NCI-H510A (cell line): ENCODE measurements around the gene CAMK1G.

Experiments used
- DNase-seq: peaks from one replicate; lab custom pipeline; 2025; lab: John Stamatoyannopoulos, UW

The CAMK1G gene

DNA sequence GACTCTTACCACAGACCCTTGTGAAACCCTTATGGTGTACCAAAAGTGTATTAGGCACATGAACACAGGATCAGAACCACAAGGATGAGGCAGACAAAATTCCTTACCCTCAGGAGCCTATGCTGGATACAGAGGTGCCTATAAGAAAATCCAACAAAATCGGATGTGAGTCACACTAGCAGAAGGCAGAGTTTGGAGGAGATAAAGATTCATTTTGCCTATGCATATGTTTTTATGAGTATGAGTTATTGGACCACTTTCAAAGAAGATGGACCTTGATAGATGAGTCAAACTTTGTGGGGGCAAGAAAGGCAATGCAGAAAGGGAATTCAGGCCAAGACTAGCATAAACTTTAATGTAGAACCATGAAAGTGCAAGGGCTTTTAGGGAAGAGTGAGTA lies 17.0 kb downstream of the CAMK1G start:
- no peak for DNase-seq

GRCh38 chr1:209601809-209602657 lies 18.5 kb downstream of the CAMK1G start:
- DNase-seq: no peak

DNA sequence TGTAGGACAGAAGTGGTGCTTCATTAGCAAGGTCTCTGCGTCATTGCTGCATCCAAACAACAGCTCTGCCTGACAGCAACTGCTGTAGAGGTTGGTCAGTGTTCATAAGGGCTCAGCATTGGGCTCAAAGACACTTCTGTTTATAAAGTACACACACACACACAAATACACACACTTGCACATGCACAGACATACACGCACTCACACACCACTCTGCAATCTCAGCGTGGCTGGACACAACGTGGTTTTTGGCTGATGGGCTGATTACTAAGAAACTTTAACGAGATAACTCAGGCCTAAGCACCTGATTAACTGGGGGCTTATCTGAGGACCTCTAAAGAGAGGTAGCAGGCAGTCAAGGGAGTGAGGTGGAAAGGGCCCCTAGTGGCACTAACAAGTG lies 20.4 kb downstream of the CAMK1G start:
- no peak for DNase-seq

- DNase-seq: no peak
Measured at GRCh38 chr1:209607102-209607794, 23.7 kb downstream of the CAMK1G start.

DNA sequence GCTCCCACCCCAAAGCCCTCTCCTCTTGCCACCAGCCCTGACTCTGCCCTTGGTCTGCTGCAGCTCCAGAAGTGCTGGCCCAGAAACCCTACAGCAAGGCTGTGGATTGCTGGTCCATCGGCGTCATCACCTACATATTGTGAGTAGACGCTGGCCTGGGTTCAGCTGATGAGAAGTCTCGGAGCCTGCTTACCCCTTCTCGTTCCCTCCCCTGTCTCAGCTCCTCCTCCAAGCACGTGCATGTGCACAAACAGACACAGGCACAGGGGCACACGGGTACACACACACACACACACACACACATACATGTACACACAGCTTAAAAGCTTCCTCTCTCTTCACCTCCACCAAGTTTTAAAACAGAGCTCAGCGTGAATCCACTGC lies 24.3 kb downstream of the CAMK1G start:
- no peak for DNase-seq

GRCh38 chr1:209609041-209609790 lies 25.7 kb downstream of the CAMK1G start:
- DNase-seq: no peak

- DNase-seq: no peak
Measured at GRCh38 chr1:209609791-209610630, 26.5 kb downstream of the CAMK1G start.

DNA sequence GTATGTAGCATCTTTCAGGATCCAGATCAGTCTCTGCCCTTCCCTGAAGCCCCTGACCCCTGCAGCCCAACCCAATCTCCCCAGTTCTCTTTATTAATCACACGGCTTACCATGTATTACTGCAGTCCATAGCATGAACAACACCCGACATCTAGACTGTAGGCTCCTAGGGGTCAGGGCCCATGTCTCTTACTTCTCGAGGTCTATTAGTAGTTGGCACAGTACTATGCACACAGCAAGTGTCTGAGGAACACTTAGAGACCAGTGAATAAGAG lies 27.1 kb downstream of the CAMK1G start:
- DNase-seq: no peak

- DNase-seq: no peak
Measured at GRCh38 chr1:209611771-209612570, 28.5 kb downstream of the CAMK1G start.

- no peak for DNase-seq
Measured at GRCh38 chr1:209612646-209613399, 29.3 kb downstream of the CAMK1G start.

DNA sequence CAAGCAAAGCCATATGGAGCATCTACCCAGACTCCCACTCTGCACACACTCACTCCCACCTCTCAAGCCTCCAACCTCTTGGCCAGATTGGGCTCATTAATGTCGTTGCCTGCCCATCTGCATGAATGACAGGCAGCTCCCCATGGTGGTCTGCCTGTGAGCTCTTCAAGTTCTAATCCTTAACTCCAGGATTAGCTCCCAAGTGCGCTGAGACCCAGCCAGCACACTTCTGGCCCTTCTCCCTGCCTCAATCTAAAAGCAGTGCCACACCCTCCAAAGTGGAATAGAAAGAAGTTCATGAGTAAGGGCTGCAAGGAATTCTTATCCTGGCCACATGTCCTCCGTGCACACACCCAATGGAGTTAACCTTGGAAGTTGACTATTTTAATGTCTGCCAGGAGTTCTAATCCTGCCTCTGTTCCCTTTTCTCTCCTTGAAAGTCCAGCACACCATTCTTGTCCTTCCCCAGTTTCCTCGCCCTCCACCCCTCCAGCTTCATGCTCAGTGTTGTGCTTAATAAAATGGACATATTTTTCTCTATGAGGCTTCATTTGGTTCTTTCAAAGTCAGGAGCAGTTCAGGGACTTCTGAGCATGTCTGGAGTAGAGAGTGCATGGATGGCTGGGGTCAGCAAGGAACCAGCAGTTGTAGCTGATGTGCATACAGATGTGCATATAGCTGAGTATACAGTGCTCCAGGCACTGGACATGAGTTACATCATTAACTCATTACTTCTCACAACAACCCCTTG lies 30.1 kb downstream of the CAMK1G start:
- DNase-seq: no peak

- DNase-seq: no peak
Measured at GRCh38 chr1:209614151-209614420, 30.6 kb downstream of the CAMK1G start.

DNA sequence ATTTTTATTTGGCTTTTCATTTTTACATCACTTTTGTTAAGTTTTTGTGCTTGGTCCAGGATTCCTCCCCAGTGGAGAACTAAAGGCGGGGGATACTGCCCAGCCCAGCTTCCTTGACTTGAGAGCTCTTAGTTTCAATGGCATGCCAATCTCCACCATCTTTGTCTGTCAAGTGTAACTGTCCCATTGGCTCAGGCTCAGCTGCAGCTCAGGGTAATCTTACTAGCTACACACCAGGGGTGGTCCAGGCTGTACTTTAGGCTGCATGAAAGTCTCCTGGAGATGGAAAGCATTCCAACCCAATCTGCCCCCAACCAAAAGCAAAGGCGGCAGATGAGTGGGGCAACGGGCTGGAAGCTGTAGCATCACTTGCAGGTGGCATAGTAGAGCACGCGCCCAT lies 31.4 kb downstream of the CAMK1G start:
- no peak for DNase-seq

GRCh38 chr1:209616366-209617046 lies 33.0 kb downstream of the CAMK1G start:
- DNase-seq: no peak

DNA sequence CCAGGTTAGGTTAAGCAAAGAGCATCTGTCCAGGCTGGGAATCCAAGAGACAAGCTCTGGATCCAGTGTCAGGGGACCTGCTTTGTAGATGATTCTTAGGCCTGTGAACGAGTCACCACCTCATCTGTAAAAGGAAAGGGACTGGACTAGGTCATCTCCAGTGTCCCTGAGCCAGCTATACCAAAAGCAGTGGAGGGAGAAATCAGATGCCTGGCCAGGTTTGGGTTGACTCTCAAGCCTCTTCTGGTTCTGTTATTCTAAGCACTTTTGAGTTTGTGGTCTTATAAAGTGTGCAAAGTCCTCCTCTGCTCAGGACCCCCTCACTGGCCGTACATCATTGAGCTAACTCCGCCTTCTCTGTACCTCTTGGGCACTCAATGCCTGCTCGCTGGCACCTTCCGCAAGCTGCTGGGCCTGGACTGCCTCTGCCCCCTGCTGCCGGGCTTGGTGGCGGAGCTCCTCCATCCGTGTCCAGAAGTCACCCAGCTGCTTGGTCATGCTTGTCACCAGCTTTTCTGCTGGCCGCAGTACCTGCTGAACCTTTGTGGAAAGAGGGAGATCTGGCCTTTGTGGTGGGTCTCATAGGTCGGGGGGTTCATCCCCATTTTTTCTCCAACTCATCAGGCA lies 33.6 kb downstream of the CAMK1G start:
- DNase-seq: no peak

GRCh38 chr1:209617755-209618154 lies 34.2 kb downstream of the CAMK1G start:
- no peak for DNase-seq

DNA sequence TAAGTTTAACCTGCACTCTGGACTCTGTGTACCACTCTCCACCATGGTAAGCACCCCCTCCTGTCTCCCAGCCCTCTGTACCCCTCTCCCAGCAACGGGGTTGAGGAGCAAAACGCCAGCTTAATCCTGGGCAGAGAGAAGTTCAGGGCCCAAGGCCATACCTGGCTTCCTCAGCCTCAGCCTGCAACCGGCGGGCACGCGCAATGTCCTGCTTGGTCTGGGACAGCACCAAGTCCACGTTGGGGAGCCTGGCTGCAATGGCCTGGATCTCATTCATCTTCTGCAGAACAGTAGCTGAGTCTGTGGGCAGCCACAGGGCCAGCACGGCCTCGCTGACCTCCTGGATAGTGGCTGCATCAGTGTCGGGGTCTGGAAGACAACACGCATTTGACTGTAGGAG lies 34.8 kb downstream of the CAMK1G start:
- no peak for DNase-seq

- no peak for DNase-seq
Measured at GRCh38 chr1:209618756-209619420, 35.4 kb downstream of the CAMK1G start.
